Prostate gland (tissue), 2 donors: ENCODE data around the gene GNL3. TPM values are rescaled to one million over a fixed set of nuclear protein-coding genes. Genes with fewer than 3 reads are reported as not detected.

Experiments used
- DNase-seq: peaks from one replicate; pipeline ENCODE4 v3.0.0-alpha.2; 2019; ENCODE audit warnings: low spot score
- H3K27ac ChIP-seq, 2 donors: fragments of 200-600 bp; sonication (generic); 2 replicates each; pipeline ENCODE4 v1.5.1; 2017 to 2019
- H3K27me3 ChIP-seq: fragments of 200-600 bp; sonication (generic); replicated peaks from 2 replicates; pipeline ENCODE4 v1.5.1; 2019; ENCODE audit not compliant: insufficient read depth
- H3K36me3 ChIP-seq, 2 donors: fragments of 200-600 bp; sonication (generic); 1 replicate in 1 of 2; 2 replicates in 1 of 2; pipeline versions ENCODE4 v1.5.1 to v1.8.1; 2017 to 2019
- H3K4me1 ChIP-seq: fragments of 200-600 bp; sonication (generic); replicated peaks from 2 replicates; pipeline ENCODE4 v1.5.1; 2019
- H3K4me3 ChIP-seq, 2 donors: fragments of 200-600 bp; sonication (generic); 2 replicates each; pipeline ENCODE4 v1.5.1; 2017 to 2019
- H3K9me3 ChIP-seq: fragments of 200-600 bp; sonication (generic); 2 replicates; pipeline ENCODE4 v1.5.1; 2017
- CTCF ChIP-seq, 4 experiments: fragments of 200-600 bp in 2 of 4; fragments of 450-650 bp in 2 of 4; sonication (generic) in 2 of 4; IDR thresholded peaks; 1 replicate in 3 of 4; 2 replicates in 1 of 4; pipeline ENCODE4 v1.5.1; 2016 to 2019; ENCODE audit warnings: antibody characterized with exemption in 4 of 4, mild to moderate bottlenecking in 2 of 4, moderate library complexity in 2 of 4
- POLR2A ChIP-seq: fragments of 450-650 bp; IDR thresholded peaks from one replicate; pipeline ENCODE4 v1.6.1; 2016; ENCODE audit warnings: antibody characterized with exemption, mild to moderate bottlenecking
- POLR2AphosphoS5 ChIP-seq: sonication (generic); formaldehyde crosslinking; IDR thresholded peaks from one replicate; pipeline ENCODE4 v1.6.1; 2017; ENCODE audit warnings: antibody characterized with exemption
- WGBS: methylation state at CpG from one replicate; pipeline ENCODE4 v1.1.5; 2018; 5-methylcytosine and 5-hydroxymethylcytosine counted together
- intact Hi-C: fragments of 100-400 bp; cut with DNase I; formaldehyde crosslinking; loops from one replicate; pipeline ENCODE4 v1.14.2; 2022
- total RNA-seq, 2 donors: library from RNA; depleted of rRNA; stranded (reverse); fragments of >200 nt; gene quantifications; one replicate each; pipeline ENCODE4 v1.1.0, GENCODE V29; 2016

GNL3 gene
- total RNA-seq, 2 donors from 2014 or later = 50.7 to 116 TPM

- DNase-seq = no peak
- TF ChIP-seq CTCF (IDR thresholded peaks at IDR 0.05) (no peak), POLR2AphosphoS5 (no peak), POLR2A (no peak)
- Histone ChIP-seq H3K9me3 (no peaks in the 10 kb centered on the region), H3K4me1 (no peaks in the 10 kb centered on the region), H3K4me3 (no peak overlapping the region), H3K36me3 (peaks cover 2 to 6% of the 10 kb centered on the region in 2 donors), H3K27me3 (no peaks in the 10 kb centered on the region), H3K27ac (no peak overlapping the region)
- 55% methylated on average over 1 of the region's 1 CpG for WGBS
- intact Hi-C loops = loop anchor here (10.0 kb wide), 2 partner anchors 145 to 205 kb away; partner anchors contain the start of genes NT5DC2 and UQCC5
Measured at GRCh38 chr3:52679811-52680210, 6.0 kb upstream of the GNL3 start.

- no peak for DNase-seq
- Histone ChIP-seq H3K36me3 (peaks cover 0 to 6% of the 10 kb centered on the region in 2 donors), H3K4me3 (no peak overlapping the region), H3K4me1 (no peaks in the 10 kb centered on the region), H3K27ac (no peak overlapping the region), H3K27me3 (no peaks in the 10 kb centered on the region), H3K9me3 (no peaks in the 10 kb centered on the region)
- intact Hi-C loops = loop anchor here (10.0 kb wide), 2 partner anchors 147 to 207 kb away; partner anchors contain the start of genes NT5DC2 and UQCC5
- 89% methylated on average over 3 of the region's 3 CpGs for WGBS
- no peak for TF ChIP-seq POLR2A
- no peak for TF ChIP-seq POLR2AphosphoS5
- no peak for TF ChIP-seq CTCF (IDR thresholded peaks at IDR 0.05)
Measured at GRCh38 chr3:52681596-52681995, 4.2 kb upstream of the GNL3 start.

- Histone ChIP-seq H3K4me3 (no peak overlapping the region), H3K27ac (no peak overlapping the region), H3K4me1 (no peaks in the 10 kb centered on the region), H3K9me3 (no peaks in the 10 kb centered on the region), H3K27me3 (no peaks in the 10 kb centered on the region), H3K36me3 (peaks cover 0 to 6% of the 10 kb centered on the region in 2 donors)
- intact Hi-C loops = loop anchor here (10.0 kb wide), 2 partner anchors 147 to 207 kb away; partner anchors contain the start of genes NT5DC2 and UQCC5
- no peak for TF ChIP-seq POLR2A
- TF ChIP-seq CTCF (IDR thresholded peaks at IDR 0.05) = no peak
- no peak for TF ChIP-seq POLR2AphosphoS5
- DNase-seq = no peak
Measured at GRCh38 chr3:52682016-52682415, 3.8 kb upstream of the GNL3 start.

- Histone ChIP-seq H3K27me3 (no peaks in the 10 kb centered on the region), H3K4me1 (no peaks in the 10 kb centered on the region), H3K27ac (no peak overlapping the region), H3K36me3 (peaks cover 0 to 3% of the 10 kb centered on the region in 2 donors), H3K4me3 (no peak overlapping the region), H3K9me3 (no peaks in the 10 kb centered on the region)
- TF ChIP-seq POLR2A (no peak), POLR2AphosphoS5 (no peak), CTCF (IDR thresholded peaks at IDR 0.05) (no peak)
- 86% methylated on average over 6 of the region's 6 CpGs for WGBS
- no peak for DNase-seq
- intact Hi-C loops = loop anchor here (10.0 kb wide), 2 partner anchors 149 to 209 kb away; partner anchors contain the start of genes NT5DC2 and UQCC5
Measured at GRCh38 chr3:52683611-52684010, 2.2 kb upstream of the GNL3 start.

- H3K4me1 ChIP-seq = no peaks in the 10 kb centered on the region
- no peaks in the 10 kb centered on the region for H3K9me3 ChIP-seq
- no peaks in the 10 kb centered on the region for H3K27me3 ChIP-seq
- H3K36me3 ChIP-seq = peaks cover 0 to 6% of the 10 kb centered on the region in 2 donors
- H3K4me3 ChIP-seq = no peak overlapping the region
- TF ChIP-seq CTCF (IDR thresholded peaks at IDR 0.05) (no peak), POLR2AphosphoS5 (no peak), POLR2A (no peak)
- H3K27ac ChIP-seq = no peak overlapping the region
- no peak for DNase-seq
- WGBS = 28% methylated on average over 5 of the region's 5 CpGs
- intact Hi-C loops = loop anchor here (10.0 kb wide), 2 partner anchors 149 to 209 kb away; partner anchors contain the start of genes NT5DC2 and UQCC5
Measured at GRCh38 chr3:52684184-52684583, 1.6 kb upstream of the GNL3 start.
